K562 (cell line): ENCODE data around the gene EPHA10. TPM values are rescaled to one million over a fixed set of nuclear protein-coding genes. Genes with fewer than 3 reads are reported as not detected.

ENCODE experiments used
- CHD1 ChIP-seq: fragments of 200-600 bp; sonication (generic); IDR thresholded peaks from one replicate; pipeline ENCODE4 v1.6.1; 2012; ENCODE audit warnings: mild to moderate bottlenecking, moderate library complexity, low read length, inconsistent platforms
- CHD2 ChIP-seq: IDR thresholded peaks from 2 replicates; pipeline ENCODE4 v1.6.1; 2011; ENCODE audit warnings: low read depth, low read length
- EWSR1 ChIP-seq: fragments of 450-650 bp; IDR thresholded peaks from 2 replicates; pipeline ENCODE4 v1.6.1; 2018; ENCODE audit warnings: borderline replicate concordance, mild to moderate bottlenecking, low read depth, moderate library complexity; ENCODE audit not compliant: partially characterized antibody
- FOXK1 ChIP-seq: sonication (generic); formaldehyde crosslinking; IDR thresholded peaks from 2 replicates; pipeline ENCODE4 v1.8.0; 2022; ENCODE audit warnings: missing genetic modification reagents, mild to moderate bottlenecking, borderline replicate concordance
- GATA2 ChIP-seq: sonication (generic); formaldehyde crosslinking; IDR thresholded peaks from 2 replicates; pipeline ENCODE4 v1.4.0; 2020; ENCODE audit warnings: mild to moderate bottlenecking, missing genetic modification reagents
- HLTF ChIP-seq: fragments of 450-650 bp; IDR thresholded peaks from 2 replicates; pipeline ENCODE4 v1.6.1; 2016
- NCOA6 ChIP-seq: fragments of 450-650 bp; IDR thresholded peaks from 2 replicates; pipeline ENCODE4 v1.6.1; 2017; ENCODE audit warnings: mild to moderate bottlenecking
- SMAD3 ChIP-seq: fragments of 450-650 bp; formaldehyde crosslinking; conservative IDR thresholded peaks from 2 replicates; pipeline ENCODE4 v1.4.0; 2020; ENCODE audit warnings: mild to moderate bottlenecking
- SMARCA5 ChIP-seq: fragments of 450-650 bp; IDR thresholded peaks from 2 replicates; pipeline ENCODE4 v1.6.1; 2016
- TRIM28 ChIP-seq: fragments of 450-650 bp; IDR thresholded peaks from 2 replicates; pipeline ENCODE4 v1.6.1; 2017
- polyA plus RNA-seq, 8 experiments: library from polyadenylated mRNA; depleted of rRNA in 4 of 8; stranded (reverse) in 5 of 8; unstranded in 3 of 8; fragments of >200 nt; fragmentation: Nextera tagmentation in 2 of 8; fragmentation: Illumina TruSeq in 1 of 8; extraction: Ambion mirVana in 2 of 8; extraction: Trizol in 1 of 8; gene quantifications; 2 replicates each; pipeline versions ENCODE4 v1.2.1 to v1.2.3, GENCODE V29; 2011 to 2014; ENCODE audit warnings: inconsistent platforms in 1 of 8, missing spikeins in 1 of 8
- total RNA-seq, 7 experiments: library from RNA; depleted of rRNA in 6 of 7; stranded (reverse); fragments of >200 nt in 6 of 7; fragmentation: Illumina TruSeq in 2 of 7; extraction: Trizol in 2 of 7; gene quantifications; 2 replicates each; pipeline versions ENCODE4 v1.2.1 to v1.2.3, GENCODE V29; 2011 to 2021; ENCODE audit warnings: low replicate concordance in 1 of 7
- TF ChIP-seq, protein P1 (sequence below), 2 experiments: fragments of 450-650 bp in 1 of 2; sonication (generic) in 1 of 2; formaldehyde crosslinking in 1 of 2; IDR thresholded peaks; 2 replicates each; pipeline versions ENCODE4 v1.7.1 to v1.9.0; 2016 to 2022; ENCODE audit warnings: inconsistent platforms in 1 of 2, mild to moderate bottlenecking in 1 of 2, missing genetic modification reagents in 1 of 2
- TF ChIP-seq, protein P2 (sequence below), 2 experiments: fragments of 450-650 bp; conservative IDR thresholded peaks; 2 replicates each; pipeline ENCODE4 v1.6.1; 2017; ENCODE audit warnings: mild to moderate bottlenecking in 2 of 2, moderate library complexity in 2 of 2
- TF ChIP-seq, protein P3 (sequence below): sonication (generic); formaldehyde crosslinking; IDR thresholded peaks from 2 replicates; pipeline ENCODE4 v1.9.0; 2022; ENCODE audit warnings: mild to moderate bottlenecking, missing genetic modification reagents
- TF ChIP-seq, protein P4 (sequence below), 2 experiments: fragments of 450-650 bp; IDR thresholded peaks; 2 replicates each; pipeline ENCODE4 v1.6.1; 2016

EPHA10 gene
- total and polyA plus RNA-seq, 9 of the 15 experiments (the other 6 are each of a cell fraction or from before 2014, with no cell fraction given): 0.03 TPM; not detected in 8

DNA sequence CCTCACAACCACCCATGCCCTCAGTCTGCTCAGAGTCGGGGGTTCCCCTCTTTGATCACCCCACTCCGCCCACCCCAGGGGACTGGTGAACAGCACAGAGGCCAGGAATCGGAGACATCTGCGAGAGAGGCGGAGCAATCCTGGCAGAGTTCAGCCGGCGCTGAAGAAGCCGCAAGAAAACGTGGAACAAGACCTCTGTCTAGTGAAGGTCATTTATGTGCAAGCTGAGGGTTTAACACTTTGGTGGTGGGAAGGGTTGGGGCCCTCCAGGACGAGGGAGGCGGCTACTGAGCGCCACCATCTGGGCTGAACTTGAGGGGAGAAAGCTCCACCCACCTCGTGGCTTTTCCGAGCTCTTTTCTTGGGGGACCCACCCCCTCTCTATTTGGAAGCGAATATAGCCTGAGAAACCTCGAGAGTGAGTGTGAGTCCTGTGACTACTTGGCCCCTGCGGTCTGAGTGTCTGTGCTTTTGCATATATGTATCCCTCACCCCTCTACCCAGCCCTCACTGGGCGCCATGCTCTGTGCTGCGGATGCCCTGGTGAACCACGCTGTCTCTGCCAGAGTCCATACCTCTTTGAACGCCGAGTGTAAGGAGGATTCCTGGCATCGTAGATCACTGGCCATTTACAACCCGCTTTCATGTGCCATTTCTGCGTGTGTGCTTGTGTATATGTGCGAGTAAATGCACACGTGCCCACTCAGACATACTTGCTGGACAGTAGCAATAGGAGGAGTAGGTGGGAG, 1.2 kb upstream of the EPHA10 start (continued):
- TF ChIP-seq, protein P1, sequence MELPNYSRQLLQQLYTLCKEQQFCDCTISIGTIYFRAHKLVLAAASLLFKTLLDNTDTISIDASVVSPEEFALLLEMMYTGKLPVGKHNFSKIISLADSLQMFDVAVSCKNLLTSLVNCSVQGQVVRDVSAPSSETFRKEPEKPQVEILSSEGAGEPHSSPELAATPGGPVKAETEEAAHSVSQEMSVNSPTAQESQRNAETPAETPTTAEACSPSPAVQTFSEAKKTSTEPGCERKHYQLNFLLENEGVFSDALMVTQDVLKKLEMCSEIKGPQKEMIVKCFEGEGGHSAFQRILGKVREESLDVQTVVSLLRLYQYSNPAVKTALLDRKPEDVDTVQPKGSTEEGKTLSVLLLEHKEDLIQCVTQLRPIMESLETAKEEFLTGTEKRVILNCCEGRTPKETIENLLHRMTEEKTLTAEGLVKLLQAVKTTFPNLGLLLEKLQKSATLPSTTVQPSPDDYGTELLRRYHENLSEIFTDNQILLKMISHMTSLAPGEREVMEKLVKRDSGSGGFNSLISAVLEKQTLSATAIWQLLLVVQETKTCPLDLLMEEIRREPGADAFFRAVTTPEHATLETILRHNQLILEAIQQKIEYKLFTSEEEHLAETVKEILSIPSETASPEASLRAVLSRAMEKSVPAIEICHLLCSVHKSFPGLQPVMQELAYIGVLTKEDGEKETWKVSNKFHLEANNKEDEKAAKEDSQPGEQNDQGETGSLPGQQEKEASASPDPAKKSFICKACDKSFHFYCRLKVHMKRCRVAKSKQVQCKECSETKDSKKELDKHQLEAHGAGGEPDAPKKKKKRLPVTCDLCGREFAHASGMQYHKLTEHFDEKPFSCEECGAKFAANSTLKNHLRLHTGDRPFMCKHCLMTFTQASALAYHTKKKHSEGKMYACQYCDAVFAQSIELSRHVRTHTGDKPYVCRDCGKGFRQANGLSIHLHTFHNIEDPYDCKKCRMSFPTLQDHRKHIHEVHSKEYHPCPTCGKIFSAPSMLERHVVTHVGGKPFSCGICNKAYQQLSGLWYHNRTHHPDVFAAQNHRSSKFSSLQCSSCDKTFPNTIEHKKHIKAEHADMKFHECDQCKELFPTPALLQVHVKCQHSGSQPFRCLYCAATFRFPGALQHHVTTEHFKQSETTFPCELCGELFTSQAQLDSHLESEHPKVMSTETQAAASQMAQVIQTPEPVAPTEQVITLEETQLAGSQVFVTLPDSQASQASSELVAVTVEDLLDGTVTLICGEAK (IDR thresholded peaks at IDR 0.05): no peak
- TF ChIP-seq, protein P1 (CRISPR knock-in tag; IDR thresholded peaks at IDR 0.05): no peak
- TF ChIP-seq GATA2 (CRISPR knock-in tag): no peak
- TF ChIP-seq CHD1: no peak
- no peak for TF ChIP-seq TRIM28
- TF ChIP-seq CHD2: no peak
- TF ChIP-seq FOXK1: no peak
- TF ChIP-seq EWSR1: no peak
- no peak for TF ChIP-seq SMAD3 (CRISPR knock-in tag)
- TF ChIP-seq, protein P2, sequence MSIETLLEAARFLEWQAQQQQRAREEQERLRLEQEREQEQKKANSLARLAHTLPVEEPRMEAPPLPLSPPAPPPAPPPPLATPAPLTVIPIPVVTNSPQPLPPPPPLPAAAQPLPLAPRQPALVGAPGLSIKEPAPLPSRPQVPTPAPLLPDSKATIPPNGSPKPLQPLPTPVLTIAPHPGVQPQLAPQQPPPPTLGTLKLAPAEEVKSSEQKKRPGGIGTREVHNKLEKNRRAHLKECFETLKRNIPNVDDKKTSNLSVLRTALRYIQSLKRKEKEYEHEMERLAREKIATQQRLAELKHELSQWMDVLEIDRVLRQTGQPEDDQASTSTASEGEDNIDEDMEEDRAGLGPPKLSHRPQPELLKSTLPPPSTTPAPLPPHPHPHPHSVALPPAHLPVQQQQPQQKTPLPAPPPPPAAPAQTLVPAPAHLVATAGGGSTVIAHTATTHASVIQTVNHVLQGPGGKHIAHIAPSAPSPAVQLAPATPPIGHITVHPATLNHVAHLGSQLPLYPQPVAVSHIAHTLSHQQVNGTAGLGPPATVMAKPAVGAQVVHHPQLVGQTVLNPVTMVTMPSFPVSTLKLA (conservative IDR thresholded peaks at IDR 0.05): peak in 1 of 2 experiments; percentile 27; a peak in 1 of 4 replicates
- TF ChIP-seq, protein P3, sequence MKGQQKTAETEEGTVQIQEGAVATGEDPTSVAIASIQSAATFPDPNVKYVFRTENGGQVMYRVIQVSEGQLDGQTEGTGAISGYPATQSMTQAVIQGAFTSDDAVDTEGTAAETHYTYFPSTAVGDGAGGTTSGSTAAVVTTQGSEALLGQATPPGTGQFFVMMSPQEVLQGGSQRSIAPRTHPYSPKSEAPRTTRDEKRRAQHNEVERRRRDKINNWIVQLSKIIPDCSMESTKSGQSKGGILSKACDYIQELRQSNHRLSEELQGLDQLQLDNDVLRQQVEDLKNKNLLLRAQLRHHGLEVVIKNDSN (CRISPR knock-in tag): no peak
- TF ChIP-seq HLTF: no peak
- no peak for TF ChIP-seq SMARCA5
- TF ChIP-seq, protein P4, sequence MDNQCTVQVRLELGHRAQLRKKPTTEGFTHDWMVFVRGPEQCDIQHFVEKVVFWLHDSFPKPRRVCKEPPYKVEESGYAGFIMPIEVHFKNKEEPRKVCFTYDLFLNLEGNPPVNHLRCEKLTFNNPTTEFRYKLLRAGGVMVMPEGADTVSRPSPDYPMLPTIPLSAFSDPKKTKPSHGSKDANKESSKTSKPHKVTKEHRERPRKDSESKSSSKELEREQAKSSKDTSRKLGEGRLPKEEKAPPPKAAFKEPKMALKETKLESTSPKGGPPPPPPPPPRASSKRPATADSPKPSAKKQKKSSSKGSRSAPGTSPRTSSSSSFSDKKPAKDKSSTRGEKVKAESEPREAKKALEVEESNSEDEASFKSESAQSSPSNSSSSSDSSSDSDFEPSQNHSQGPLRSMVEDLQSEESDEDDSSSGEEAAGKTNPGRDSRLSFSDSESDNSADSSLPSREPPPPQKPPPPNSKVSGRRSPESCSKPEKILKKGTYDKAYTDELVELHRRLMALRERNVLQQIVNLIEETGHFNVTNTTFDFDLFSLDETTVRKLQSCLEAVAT (IDR thresholded peaks at IDR 0.05): no peak
- TF ChIP-seq NCOA6: no peak
